GM21529 (cell line): ENCODE data around the gene DKK3.

Experiments
- ATAC-seq: cut with Tn5 transposase; IDR thresholded peaks from one replicate; pipeline ENCODE4 v1.9.1; 2021; ENCODE audit not compliant: unreplicated experiment

Gene DKK3

DNA sequence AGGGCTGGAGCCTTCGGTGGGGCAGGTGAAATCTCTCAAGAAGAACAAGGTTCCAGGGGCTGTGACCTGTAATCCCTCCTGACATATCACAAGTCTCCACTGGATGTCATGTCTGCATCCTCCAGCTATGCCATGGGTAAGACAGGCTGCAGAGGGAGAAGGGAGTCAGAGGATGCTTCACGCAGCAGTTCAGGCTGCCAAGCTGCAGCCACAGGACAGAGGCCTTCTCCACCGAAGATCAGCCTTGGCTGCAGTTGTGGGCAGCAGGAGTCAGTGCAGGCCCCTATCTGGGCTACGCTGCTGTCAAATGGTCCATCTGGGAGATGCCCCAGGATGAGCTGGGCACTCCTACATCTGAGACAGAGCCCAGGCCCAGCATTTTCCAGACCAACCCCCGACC is 25.0 kb downstream of the DKK3 start:
- ATAC-seq: no peak

DNA sequence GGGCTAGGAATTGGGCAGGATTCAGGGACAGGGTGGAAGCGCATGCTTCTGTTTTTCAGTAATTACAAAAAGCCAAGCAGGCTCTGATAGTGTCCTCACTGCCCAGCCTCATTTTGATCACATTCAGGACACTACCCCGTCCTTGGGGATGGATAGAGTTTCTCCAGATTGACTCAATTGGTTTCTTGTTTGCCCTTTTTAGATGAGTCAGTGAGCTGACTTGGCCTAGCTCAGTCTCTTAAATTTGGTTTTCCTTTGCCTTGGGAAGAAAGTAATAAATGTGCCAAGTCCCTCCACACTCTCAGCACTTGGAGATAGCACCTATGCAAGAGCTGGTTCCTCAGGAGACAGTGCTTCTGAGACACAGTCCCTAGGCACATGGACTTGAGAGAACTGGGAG is 25.5 kb downstream of the DKK3 start:
- ATAC-seq: no peak

GRCh38 chr11:11982461-11982860 is 26.0 kb downstream of the DKK3 start:
- ATAC-seq: no peak

DNA sequence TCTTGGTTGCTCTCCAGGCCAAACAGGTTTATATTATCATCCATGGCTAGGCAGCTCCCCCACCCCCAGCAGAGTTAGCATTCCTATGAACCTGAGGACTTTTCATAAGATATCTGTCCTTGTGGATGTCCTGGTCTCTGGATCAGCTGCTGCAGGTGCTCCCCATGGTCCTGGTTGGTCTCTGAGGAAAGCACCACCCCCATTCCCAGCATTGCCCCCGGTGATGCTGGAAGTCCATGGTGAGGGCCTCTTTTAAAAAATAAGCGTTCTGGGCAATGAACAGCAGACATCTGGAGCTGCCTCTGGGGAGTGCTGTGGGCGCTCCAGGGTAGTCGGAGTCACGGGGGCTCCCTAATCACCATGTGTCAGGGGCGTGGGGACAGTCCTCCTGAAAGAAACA is 26.6 kb downstream of the DKK3 start:
- ATAC-seq: no peak

- no peak for ATAC-seq
These were observed 27.1 kb downstream of the DKK3 start for GRCh38 chr11:11981364-11981763.

GRCh38 chr11:11980841-11981308 is 27.6 kb downstream of the DKK3 start:
- no peak for ATAC-seq

DNA sequence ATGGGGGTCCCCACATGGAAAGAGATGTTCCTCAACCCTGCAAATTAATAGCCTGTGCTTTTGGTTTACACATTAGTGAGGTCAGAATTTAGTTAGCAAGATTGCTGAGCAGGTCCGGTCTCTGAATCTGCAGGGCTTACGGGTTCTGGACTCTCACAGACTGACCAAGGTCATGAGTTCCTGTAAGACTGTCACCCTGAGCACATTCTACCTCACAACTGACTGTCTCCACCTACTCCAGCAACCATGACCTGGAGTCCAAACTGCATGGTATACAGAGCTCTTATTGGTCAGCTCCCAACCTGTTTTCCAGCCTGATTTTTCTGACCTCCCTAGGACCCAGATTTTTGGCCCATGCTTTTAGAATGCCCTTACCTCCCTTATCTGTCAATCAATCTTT is 28.2 kb downstream of the DKK3 start:
- no peak for ATAC-seq

DNA sequence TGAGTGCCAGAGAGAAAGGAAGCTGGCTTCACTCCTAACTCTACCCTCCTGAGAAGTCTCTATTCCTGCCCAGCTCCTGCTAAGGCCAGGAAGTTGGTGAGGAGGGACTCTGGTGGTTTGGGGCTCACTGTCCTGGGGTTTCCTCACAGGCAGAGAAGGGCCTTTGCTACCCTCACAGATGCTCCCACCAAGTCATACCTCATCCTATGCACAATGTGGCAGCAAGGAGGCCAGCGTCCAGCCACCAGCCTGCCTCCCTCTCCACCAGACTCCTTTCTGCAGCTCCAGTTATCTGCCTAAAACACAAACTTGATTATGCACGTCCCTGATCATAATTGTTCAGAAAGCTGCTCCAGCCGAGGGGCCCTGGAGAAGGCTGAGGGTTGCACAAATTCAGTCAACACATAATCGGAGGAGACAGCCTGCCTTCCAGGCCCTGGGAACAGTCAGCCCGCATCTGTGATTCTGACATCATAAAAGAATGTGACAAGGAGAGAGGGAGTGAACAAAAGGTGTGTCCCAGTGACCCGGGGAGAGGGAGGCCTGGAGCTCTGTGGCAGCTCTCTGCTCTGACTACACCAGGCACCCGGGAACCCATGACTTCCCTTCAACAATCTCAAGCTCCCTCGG is 28.8 kb downstream of the DKK3 start:
- ATAC-seq: no peak

DNA sequence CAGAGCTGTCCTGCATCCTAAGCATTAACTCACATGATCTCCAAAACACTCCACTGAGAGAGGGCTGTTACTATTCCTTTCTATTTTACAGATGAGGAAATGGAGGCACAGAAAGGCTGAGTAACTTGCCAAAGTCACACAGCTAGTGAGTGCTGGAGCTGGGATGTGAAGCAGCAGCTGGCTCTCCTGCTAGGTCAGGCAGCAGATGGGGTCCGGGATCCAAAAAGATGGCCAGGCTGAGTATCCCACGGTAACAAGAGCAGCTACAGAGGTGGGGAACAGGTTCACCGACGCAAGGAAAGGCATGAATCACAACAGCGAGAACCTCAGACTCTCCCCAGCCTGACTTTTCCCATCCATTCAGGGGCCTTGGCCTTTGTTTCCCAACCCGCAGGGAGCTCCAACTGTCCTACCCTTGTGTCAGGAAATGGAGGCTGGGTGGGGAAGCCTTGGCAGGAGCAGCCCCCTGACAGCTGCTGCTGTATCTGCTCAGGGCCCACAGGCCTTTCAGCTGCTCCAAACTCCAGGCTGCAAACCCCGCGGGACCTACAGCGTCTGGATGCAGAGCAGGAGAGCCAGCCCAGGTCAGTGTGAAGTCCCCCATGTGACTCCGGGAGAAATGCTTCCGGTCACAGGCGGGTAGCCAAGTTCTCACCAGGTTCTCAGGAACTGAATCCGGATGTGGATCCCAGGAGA is 29.5 kb downstream of the DKK3 start:
- ATAC-seq: no peak

- no peak for ATAC-seq
These were observed 30.3 kb downstream of the DKK3 start for GRCh38 chr11:11978098-11978637.

GRCh38 chr11:11977206-11977938 is 31.1 kb downstream of the DKK3 start:
- no peak for ATAC-seq

- no peak for ATAC-seq
These were observed 31.8 kb downstream of the DKK3 start for GRCh38 chr11:11976481-11977127.

- no peak for ATAC-seq
These were observed 33.0 kb downstream of the DKK3 start for GRCh38 chr11:11975201-11976092.

- ATAC-seq: no peak
These were observed 34.6 kb downstream of the DKK3 start for GRCh38 chr11:11973866-11974265.

DNA sequence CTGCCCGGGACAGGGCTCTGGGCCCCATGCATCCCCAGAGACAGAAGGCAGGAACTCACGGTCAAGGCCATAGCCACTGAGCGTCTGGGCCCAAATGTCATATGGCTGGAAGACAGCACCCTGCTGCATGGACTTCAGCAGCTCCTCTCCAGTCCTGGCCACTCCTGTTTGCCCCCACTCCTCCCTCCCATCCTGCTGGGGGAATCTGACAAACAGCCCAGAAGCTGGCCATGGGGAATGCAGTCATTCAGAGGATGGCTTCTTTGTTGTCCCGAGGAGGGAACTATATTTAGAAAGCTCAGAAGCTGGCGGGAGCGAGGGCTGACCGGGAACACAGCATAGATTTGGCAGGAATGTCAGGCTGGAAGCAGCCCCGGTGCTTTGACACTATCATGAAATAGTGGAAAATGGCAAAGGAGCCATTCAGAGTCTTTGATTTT is 35.0 kb downstream of the DKK3 start:
- ATAC-seq: no peak

DNA sequence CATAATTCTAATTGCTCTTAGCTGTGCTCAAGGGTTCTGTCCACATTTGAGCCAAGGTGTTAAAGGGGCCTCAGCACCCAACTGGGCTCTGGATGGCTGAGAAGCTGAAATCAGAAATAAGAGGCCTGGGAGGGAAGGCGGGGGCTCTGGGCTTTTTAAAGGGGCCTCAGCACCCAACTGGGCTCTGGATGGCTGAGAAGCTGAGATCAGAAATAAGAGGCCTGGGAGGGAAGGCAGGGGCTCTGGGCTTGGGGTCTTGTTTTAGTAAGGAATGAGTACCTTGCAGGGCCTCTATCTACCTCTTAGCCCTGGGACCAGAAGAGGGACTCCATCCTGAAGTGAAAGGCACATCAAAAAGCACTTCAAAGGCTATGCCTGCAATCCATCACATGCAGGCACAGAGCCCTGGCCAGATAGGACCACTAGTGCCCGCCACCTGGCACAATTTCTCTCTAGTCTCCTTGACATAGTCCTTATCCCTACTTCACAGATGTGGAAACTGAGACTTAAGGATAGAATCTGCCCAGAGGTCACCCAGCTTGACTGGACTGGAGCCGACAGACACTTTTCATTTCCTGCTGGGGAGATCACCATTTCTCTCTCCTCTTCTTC is 35.6 kb downstream of the DKK3 start:
- ATAC-seq: no peak

DNA sequence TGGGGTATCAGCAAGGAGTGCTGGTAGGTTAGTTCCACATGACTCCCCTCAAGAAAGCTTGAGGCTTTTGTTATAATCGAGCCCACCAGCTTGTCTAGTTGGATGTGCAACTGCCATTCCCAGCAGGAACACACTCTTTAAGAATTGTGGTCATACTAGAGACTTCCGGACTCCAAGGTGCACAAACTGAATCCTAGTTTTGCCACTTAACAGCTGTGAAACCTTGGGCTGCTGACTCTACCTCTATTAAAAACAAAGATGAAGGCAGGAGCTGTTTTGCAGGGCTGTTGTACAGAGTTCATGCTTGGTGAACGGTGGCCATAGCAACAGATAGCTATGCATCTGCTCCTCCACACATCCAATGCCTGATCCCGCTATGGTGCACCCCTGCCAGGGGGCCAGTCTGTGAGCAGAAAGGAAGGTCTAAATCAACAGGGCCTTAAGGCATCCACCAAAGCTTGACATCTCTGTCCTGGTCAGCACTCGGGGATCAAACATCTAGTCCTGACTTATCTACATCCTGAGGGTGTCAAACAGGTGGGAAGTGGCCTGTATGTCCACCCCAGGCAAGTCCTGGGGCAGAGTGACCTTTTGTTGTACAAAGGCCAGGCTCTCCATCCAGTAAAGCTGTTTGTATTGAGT is 36.4 kb downstream of the DKK3 start:
- ATAC-seq: no peak

DNA sequence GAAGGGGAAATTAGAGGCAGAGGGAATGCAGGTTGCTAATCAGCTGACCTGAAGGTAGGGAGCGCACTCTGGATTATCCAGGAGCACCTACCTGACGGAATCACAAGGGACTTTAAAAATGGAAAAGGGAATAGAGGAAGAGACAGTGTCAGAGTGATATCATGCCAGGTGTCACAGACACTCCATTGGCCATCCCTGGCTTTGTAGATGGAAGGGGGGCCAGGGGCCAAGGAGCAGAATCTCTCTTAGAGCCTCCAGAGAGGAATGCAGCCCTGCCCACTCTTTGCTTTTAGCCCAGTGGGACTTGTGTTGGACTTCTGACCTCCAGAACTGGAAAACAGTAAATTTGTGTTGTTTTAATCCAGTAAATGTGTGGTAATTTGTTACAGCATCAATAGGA is 37.9 kb downstream of the DKK3 start:
- ATAC-seq: no peak
